Measurements from ENCODE around the gene KLHL6. TPM values are rescaled to one million over a fixed set of nuclear protein-coding genes. Genes with fewer than 3 reads are reported as not detected.

The KLHL6 gene
- not detected in 2 replicates for total RNA-seq (2016; rRNA removed; fragmentation: Illumina TruSeq; extraction: Trizol)
- not detected in 2 replicates for total RNA-seq (2016; cell fraction: cytosol; rRNA removed; fragmentation: Illumina TruSeq; extraction: Trizol; ENCODE audit: low read depth)
- total RNA-seq (2016; cell fraction: insoluble cytoplasmic fraction; rRNA removed; fragmentation: Illumina TruSeq; extraction: Trizol) = not detected in 2 replicates
- not detected in 2 replicates for total RNA-seq (2016; cell fraction: membrane; rRNA removed; fragmentation: Illumina TruSeq; extraction: Trizol)
- not detected in 2 replicates for total RNA-seq (2016; cell fraction: nucleus; rRNA removed; fragmentation: Illumina TruSeq; extraction: Trizol)
- polyA plus RNA-seq (2011; rRNA removed) = not detected in 2 replicates
- polyA plus RNA-seq (2011; cell fraction: cytosol; rRNA removed) = 0.03 TPM in 1 of 2 replicates, not detected in the other
- polyA plus RNA-seq (2011; cell fraction: nucleus; rRNA removed) = 0.05 TPM in 1 of 2 replicates, not detected in the other
- polyA plus RNA-seq (2012) = 0.04 and 0.07 TPM in 2 replicates
- polyA plus RNA-seq (2016; cell fraction: cytosol; fragmentation: Illumina TruSeq; extraction: Trizol; ENCODE audit: low read depth) = not detected in 2 replicates
- not detected in 2 replicates for polyA plus RNA-seq (2016; cell fraction: insoluble cytoplasmic fraction; fragmentation: Illumina TruSeq; extraction: Trizol; ENCODE audit: low read depth)
- polyA plus RNA-seq (2016; cell fraction: membrane; fragmentation: Illumina TruSeq; extraction: Trizol; ENCODE audit: low read depth) = not detected in 2 replicates
- not detected in 2 replicates for polyA plus RNA-seq (2016; cell fraction: nucleus; fragmentation: Illumina TruSeq; extraction: Trizol; ENCODE audit: insufficient read depth, low read depth)
- polyA minus RNA-seq (2011; rRNA and poly(A)+ RNA removed; ENCODE audit: low replicate concordance) = 0.33 TPM in 1 of 2 replicates, not detected in the other
- polyA minus RNA-seq (2011; cell fraction: cytosol; rRNA and poly(A)+ RNA removed) = not detected in 2 replicates
- polyA minus RNA-seq (2011; cell fraction: nucleus; rRNA and poly(A)+ RNA removed) = not detected in 2 replicates
- percentile 6 among the genes with signal in this experiment for Bru-seq, nascent RNA
- not detected for BruChase-seq, experiment 1, labeled RNA remaining after a 6-hour chase
- BruChase-seq, experiment 2, labeled RNA remaining after a 2-hour chase = percentile 13 among the genes with signal in this experiment
- long read RNA-seq, experiment 1 = 0 reads
- long read RNA-seq, experiment 2 = 0 reads

GRCh38 chr3:183555541-183556081, at the start of gene KLHL6:
Gene KLHL6 (minus strand): TSS chr3:183555706. CDS start chr3:183555653, 53 bp downstream.
- in situ Hi-C loops (cut with HindIII; ENCODE audit: extremely low pct_ligation_motif_present, low pct_unique_long_range_greater_than_20kb) (no loop called here), intact Hi-C loops (cut with micrococcal nuclease; ENCODE audit: unreplicated experiment) (no loop called here)
- Histone ChIP-seq H3K9ac (ENCODE audit: insufficient read depth, low read depth, low read length) (no peak within 1 kb of the TSS), H3K27ac (ENCODE audit: extremely low read length, insufficient read depth, low read length) (no peak within 1 kb of the TSS), H4K20me1 (ENCODE audit: insufficient read depth, low read length) (no peaks in the 10 kb centered on the region), H3K9me3 (ENCODE audit: low read length) (no peaks in the 10 kb centered on the region), H3K4me3 (replicated peaks in 1 of 3; ENCODE audit: insufficient read depth in 1 of 3, low read depth in 2 of 3, low read length in 3 of 3) (no peak within 1 kb of the TSS), H3K27me3 (ENCODE audit: control insufficient read depth in 1 of 2, insufficient read depth in 2 of 2, low read length in 2 of 2) (no peaks in the 10 kb centered on the region), H3K79me2 (ENCODE audit: insufficient read depth, low read length) (no peaks in the 10 kb centered on the region), H3K4me1 (ENCODE audit: insufficient read depth, low read length) (peaks cover 10% of the 10 kb centered on the region), H2AFZ (ENCODE audit: low read length) (no peak within 1 kb of the TSS), H3K4me2 (ENCODE audit: low read depth, low read length) (no peak within 1 kb of the TSS), H3K36me3 (replicated peaks in 1 of 2; ENCODE audit: control insufficient read depth in 1 of 2, insufficient read depth in 2 of 2, low read length in 2 of 2) (no peaks in the 10 kb centered on the region)
- no peak for TF ChIP-seq ZNF30 (CRISPR knock-in tag; IDR thresholded peaks at IDR 0.05)
- TF ChIP-seq ZNF598 (CRISPR knock-in tag; IDR thresholded peaks at IDR 0.05; ENCODE audit: borderline replicate concordance) = no peak
- no peak for TF ChIP-seq FLYWCH1 (CRISPR knock-in tag; IDR thresholded peaks at IDR 0.05)
- no peak for TF ChIP-seq MXD3 (CRISPR knock-in tag; IDR thresholded peaks at IDR 0.05)
- no peak for TF ChIP-seq ZNF850 (CRISPR knock-in tag; conservative IDR thresholded peaks at IDR 0.05)
- no peak for TF ChIP-seq SOX13 (IDR thresholded peaks at IDR 0.05)
- no peak for TF ChIP-seq SOX13 (CRISPR knock-in tag; conservative IDR thresholded peaks at IDR 0.05 in 1 of 2, IDR thresholded peaks at IDR 0.05 in 1 of 2)
- no peak for TF ChIP-seq ZNF512B (CRISPR knock-in tag; IDR thresholded peaks at IDR 0.05; ENCODE audit: borderline replicate concordance)
- no peak for TF ChIP-seq PRMT3 (CRISPR knock-in tag; IDR thresholded peaks at IDR 0.05; ENCODE audit: borderline replicate concordance, low read depth)
- no peak for TF ChIP-seq ZNF513 (CRISPR knock-in tag; conservative IDR thresholded peaks at IDR 0.05)
- TF ChIP-seq PAWR (CRISPR knock-in tag; IDR thresholded peaks at IDR 0.05; ENCODE audit: borderline replicate concordance) = no peak
- TF ChIP-seq ELK4 (CRISPR knock-in tag; IDR thresholded peaks at IDR 0.05; ENCODE audit: borderline replicate concordance) = no peak
- ChIA-PET POLR2A (no interaction called here), CTCF (ENCODE audit: low intra/inter-chr PET ratio, low total read pairs) (no interaction called here)
- WGBS (ENCODE audit: low lambda C conversion rate) = 47% methylated on average over 8 of the region's 9 CpGs
- BruUV-seq (replicated peaks) = no TSS peak
- ATAC-seq = no peak
- no peak for DNase-seq (ENCODE audit: low spot score)
- no peak for FAIRE-seq

Data from HepG2 (cell line).